K562 (cell line): ENCODE measurements around the gene ZYG11A. TPM values are rescaled to one million over a fixed set of nuclear protein-coding genes. Genes with fewer than 3 reads are reported as not detected.

Experiments used
- ATAC-seq: fragments of 200-7000 bp; cut with Tn5 transposase; 3 replicates; pipeline ENCODE4 v1.9.1; 2020; ENCODE audit warnings: moderate library complexity
- BruUV-seq: library from RNA; stranded (reverse); fragments of 400-500 nt; replicated peaks from 2 replicates; lab custom pipeline; 2021; lab: Mats Ljungman, UMichigan
- CTCF ChIA-PET: fragments of 300-600 bp; formaldehyde crosslinking; extraction: SDS; loops from one replicate; lab custom pipeline; 2021; ENCODE audit warnings: low intra/inter-chr PET ratio; lab: Yijun Ruan, JAX
- POLR2A ChIA-PET: fragments of 300-600, 350-650 bp; sonication (Branson Sonifier 250); formaldehyde crosslinking; extraction: SDS; loops from one replicate; lab custom pipeline; 2021; ENCODE audit warnings: antibody characterized with exemption, inconsistent platforms; lab: Yijun Ruan, JAX
- DNase-seq, 4 experiments: peaks; one replicate each; pipeline versions ENCODE4 v3.0.0 to v3.0.0-alpha.2; 2011 to 2018; ENCODE audit warnings: low spot score in 3 of 4, mixed read lengths in 3 of 4; ENCODE audit errors: extremely low read depth in 1 of 4
- FAIRE-seq: peaks from 2 replicates; lab custom pipeline; 2011; peaks lifted over from hg19 to GRCh38; lab: Jason Lieb, UNC
- H2AFZ ChIP-seq: 2 replicates; pipeline ENCODE4 v1.6.0; 2011; ENCODE audit warnings: low read depth, low read length, control low read depth, inconsistent platforms
- H3K27ac ChIP-seq: fragments of 200-600 bp; 3 replicates; pipeline ENCODE4 v1.8.0; 2011; ENCODE audit warnings: low read depth, mild to moderate bottlenecking, control low read depth, inconsistent platforms, low read length, moderate library complexity, mixed read lengths; ENCODE audit errors: extremely low read depth
- H3K27me3 ChIP-seq, 2 experiments: fragments of 300-600 bp in 1 of 2; 2 replicates in 1 of 2; 3 replicates in 1 of 2; pipeline versions ENCODE4 v1.6.0 to v1.8.0; 2011; ENCODE audit warnings: inconsistent platforms in 2 of 2, low read length in 2 of 2, mild to moderate bottlenecking in 1 of 2, mixed read lengths in 1 of 2, moderate library complexity in 1 of 2; ENCODE audit not compliant: control insufficient read depth in 2 of 2, insufficient read depth in 2 of 2
- H3K36me3 ChIP-seq: fragments of 300-600 bp; 3 replicates; pipeline ENCODE4 v1.8.0; 2011; ENCODE audit warnings: mild to moderate bottlenecking, low read length, inconsistent platforms; ENCODE audit not compliant: control insufficient read depth, insufficient read depth
- H3K4me1 ChIP-seq, 2 experiments: fragments of 200-600 bp in 1 of 2; replicated peaks in 1 of 2; 2 replicates in 1 of 2; 3 replicates in 1 of 2; pipeline versions ENCODE4 v1.5.1 to v1.8.0; 2011; ENCODE audit warnings: inconsistent platforms in 2 of 2, low read length in 2 of 2, mild to moderate bottlenecking in 1 of 2, mixed read lengths in 1 of 2, moderate library complexity in 1 of 2; ENCODE audit not compliant: control insufficient read depth in 2 of 2, insufficient read depth in 2 of 2
- H3K4me2 ChIP-seq: 2 replicates; pipeline ENCODE4 v1.6.1; 2011; ENCODE audit warnings: low read length, control low read depth, inconsistent platforms, mixed read lengths; ENCODE audit not compliant: insufficient read depth
- H3K4me3 ChIP-seq: fragments of 200-600 bp; sonication (generic), shearing (Covaris generic); 2 replicates; pipeline ENCODE4 v1.5.1; 2016; ENCODE audit warnings: control low read depth, inconsistent platforms
- H3K79me2 ChIP-seq: fragments of 200-600 bp; 3 replicates; pipeline ENCODE4 v1.8.0; 2011; ENCODE audit warnings: low read length, inconsistent platforms; ENCODE audit not compliant: control insufficient read depth, insufficient read depth
- H3K9ac ChIP-seq, 2 experiments: 2 replicates each; pipeline versions ENCODE4 v1.6.0 to v1.6.1; 2011; ENCODE audit warnings: low read depth in 2 of 2, low read length in 2 of 2, control low read depth in 1 of 2, inconsistent platforms in 1 of 2, mild to moderate bottlenecking in 1 of 2, mixed read lengths in 1 of 2; ENCODE audit not compliant: insufficient read depth in 1 of 2
- H3K9me1 ChIP-seq: one replicate; pipeline ENCODE4 v1.6.0; 2011; ENCODE audit warnings: inconsistent platforms, mild to moderate bottlenecking, low read length, moderate library complexity; ENCODE audit not compliant: control insufficient read depth, insufficient read depth
- H3K9me3 ChIP-seq: replicated peaks from 2 replicates; pipeline ENCODE4 v1.5.1; 2011; ENCODE audit warnings: low read depth, low read length, inconsistent platforms; ENCODE audit not compliant: control insufficient read depth, insufficient read depth
- H4K20me1 ChIP-seq: replicated peaks from 2 replicates; pipeline ENCODE4 v1.6.1; 2011; ENCODE audit warnings: low read length, inconsistent platforms, mixed read lengths; ENCODE audit not compliant: control insufficient read depth, insufficient read depth
- DLX4 ChIP-seq: fragments of 250-450 bp; sonication (Bioruptor Pico); IDR thresholded peaks from 2 replicates; pipeline ENCODE4 v1.6.1; 2021; ENCODE audit warnings: mild to moderate bottlenecking
- HLTF ChIP-seq: fragments of 450-650 bp; IDR thresholded peaks from 2 replicates; pipeline ENCODE4 v1.6.1; 2016
- HNRNPLL ChIP-seq: fragments of 200-400 bp; formaldehyde crosslinking; IDR thresholded peaks from 2 replicates; pipeline ENCODE4 v1.6.1; 2017; ENCODE audit warnings: low read length, low read depth, mild to moderate bottlenecking; ENCODE audit not compliant: poor library complexity, severe bottlenecking
- KHSRP ChIP-seq: fragments of 450-650 bp; IDR thresholded peaks from 2 replicates; pipeline ENCODE4 v1.6.1; 2017
- MED1 ChIP-seq: sonication (generic); formaldehyde crosslinking; IDR thresholded peaks from 2 replicates; pipeline ENCODE4 v1.8.1; 2023; ENCODE audit warnings: missing genetic modification reagents, borderline replicate concordance
- MTF1 ChIP-seq: fragments of 250-450 bp; sonication (Bioruptor Pico); IDR thresholded peaks from 2 replicates; pipeline ENCODE4 v1.9.0; 2021; ENCODE audit warnings: moderate library complexity, mild to moderate bottlenecking, inconsistent platforms, borderline replicate concordance
- POLR2H ChIP-seq: IDR thresholded peaks from 2 replicates; pipeline ENCODE4 v1.6.1; 2016; ENCODE audit warnings: missing genetic modification characterization, low read depth, mild to moderate bottlenecking, control low read depth, missing compliant biosample characterization, moderate library complexity
- SNIP1 ChIP-seq: fragments of 450-650 bp; IDR thresholded peaks from 2 replicates; pipeline ENCODE4 v1.7.1; 2017; ENCODE audit warnings: low read depth, mild to moderate bottlenecking
- SREBF1 ChIP-seq: fragments of 150-350 bp; IDR thresholded peaks from 2 replicates; pipeline ENCODE4 v1.6.1; 2014; ENCODE audit warnings: antibody characterized with exemption, low read depth, low read length, borderline replicate concordance
- TGIF2 ChIP-seq: sonication (generic); formaldehyde crosslinking; IDR thresholded peaks from 2 replicates; pipeline ENCODE4 v1.8.1; 2022; ENCODE audit warnings: mild to moderate bottlenecking, missing genetic modification reagents, moderate library complexity
- TRIM25 ChIP-seq: fragments of 450-650 bp; IDR thresholded peaks from 2 replicates; pipeline ENCODE4 v1.7.0; 2016; ENCODE audit warnings: borderline replicate concordance
- ZEB2 ChIP-seq: fragments of 450-650 bp; IDR thresholded peaks from 2 replicates; pipeline ENCODE4 v1.6.1; 2016
- whole genome bisulfite sequencing: fragments of 100-300 bp; shearing (Covaris generic); methylation state at CpG from one replicate; pipeline ENCODE4 v1.1.6; 2016; ENCODE audit warnings: low coverage, mixed read lengths; ENCODE audit not compliant: insufficient coverage; ENCODE audit errors: missing lambda C conversion rate; 5-methylcytosine and 5-hydroxymethylcytosine counted together
- in situ Hi-C: fragments of 300-500 bp; cut with MboI; formaldehyde crosslinking; loops from 4 replicates; pipeline ENCODE4 v1.15.0; 2018; ENCODE audit warnings: inconsistent platforms, mixed read lengths
- intact Hi-C: fragments of 100-400 bp; cut with micrococcal nuclease; formaldehyde crosslinking; loops from 2 replicates; pipeline ENCODE4 v1.14.2; 2022
- polyA plus RNA-seq, 8 experiments: library from polyadenylated mRNA; depleted of rRNA in 4 of 8; stranded (reverse) in 5 of 8; unstranded in 3 of 8; fragments of >200 nt; fragmentation: Nextera tagmentation in 2 of 8; fragmentation: Illumina TruSeq in 1 of 8; extraction: Ambion mirVana in 2 of 8; extraction: Trizol in 1 of 8; gene quantifications; 2 replicates each; pipeline versions ENCODE4 v1.2.1 to v1.2.3, GENCODE V29; 2011 to 2014; ENCODE audit warnings: inconsistent platforms in 1 of 8, missing spikeins in 1 of 8
- total RNA-seq, 7 experiments: library from RNA; depleted of rRNA in 6 of 7; stranded (reverse); fragments of >200 nt in 6 of 7; fragmentation: Illumina TruSeq in 2 of 7; extraction: Trizol in 2 of 7; gene quantifications; 2 replicates each; pipeline versions ENCODE4 v1.2.1 to v1.2.3, GENCODE V29; 2011 to 2021; ENCODE audit warnings: low replicate concordance in 1 of 7

The ZYG11A gene
- total and polyA plus RNA-seq, 9 of the 15 experiments (the other 6 are each of a cell fraction or from before 2014, with no cell fraction given), result 4.5 to 21.9 (median 14.0) TPM

- peaks cover 8 to 11% of the 10 kb centered on the region in 2 experiments for H3K4me1 ChIP-seq
- H3K4me2 ChIP-seq, result no peak overlapping the region
- in situ Hi-C loops, result loop anchor here (25.0 kb wide), 1 partner anchor 287 kb away; the partner anchor contains the start of gene CPT2
- H3K79me2 ChIP-seq, result no peaks in the 10 kb centered on the region
- H3K36me3 ChIP-seq, result peaks cover 47% of the 10 kb centered on the region
- 68% methylated on average over 2 of the region's 2 CpGs for WGBS
- TF ChIP-seq DLX4 (no peak), KHSRP (no peak), SNIP1 (no peak), SREBF1 (no peak), TGIF2 (CRISPR knock-in tag) (no peak), POLR2H (tag) (no peak), HLTF (no peak), MTF1 (CRISPR knock-in tag) (no peak), TRIM25 (no peak), HNRNPLL (no peak), ZEB2 (no peak), MED1 (CRISPR knock-in tag) (no peak)
- TF ChIP-seq, all 486 proteins: peak for 0
- no peaks in the 10 kb centered on the region for H4K20me1 ChIP-seq
- intact Hi-C loops, result loop anchor here (10.0 kb wide), 1 partner anchor 164 kb away; the partner anchor contains the start of gene PODN
- no TSS peak for BruUV-seq
- no peaks in the 10 kb centered on the region for H3K9me1 ChIP-seq
- H3K27ac ChIP-seq, result no peak overlapping the region
- no peak for ATAC-seq
- H3K9me3 ChIP-seq, result no peaks in the 10 kb centered on the region
- ChIA-PET CTCF (no interaction called here), POLR2A (interaction anchor here (0.8 kb wide), 1 partner anchor 146 kb away, joined by 4 read pairs; no protein-coding TSS in a partner anchor)
- FAIRE-seq, result no peak
- DNase-seq, result no peak
- H2AFZ ChIP-seq, result no peak overlapping the region
- H3K4me3 ChIP-seq, result no peak overlapping the region
- H3K27me3 ChIP-seq, result no peaks in the 10 kb centered on the region
- no peak overlapping the region for H3K9ac ChIP-seq
Observed at GRCh38 chr1:52900402-52900801, 57.8 kb downstream of the ZYG11A start.
